Measurements from ENCODE around the gene SARNP.

Gene SARNP

GRCh38 chr12:55815473-55815872, 2.1 kb downstream of the SARNP start:
- no peak overlapping the region for H4K91ac ChIP-seq (ENCODE audit: low read length)
- peaks cover 7% of the 10 kb centered on the region for H3K4me1 ChIP-seq (ENCODE audit: control insufficient read depth, insufficient read depth, low read depth, low read length)
- H3K79me1 ChIP-seq (replicated peaks; ENCODE audit: low read length, poor library complexity, severe bottlenecking) = peaks cover 10% of the 10 kb centered on the region
- H3K4me2 ChIP-seq (ENCODE audit: low read length, poor library complexity, severe bottlenecking) = no peak overlapping the region
- H2BK12ac ChIP-seq (ENCODE audit: low read length in 2 of 2) = no peak overlapping the region
- H2BK15ac ChIP-seq (ENCODE audit: low read depth, poor library complexity, severe bottlenecking) = no peak overlapping the region
- no peak overlapping the region for H3K18ac ChIP-seq (ENCODE audit: low read depth in 1 of 2, low read length in 2 of 2)
- H2BK5ac ChIP-seq (ENCODE audit: low read depth, low read length, poor library complexity, severe bottlenecking) = no peak overlapping the region
- no peak for DNase-seq
- no peak overlapping the region for H3K27ac ChIP-seq (ENCODE audit: low read length, poor library complexity, severe bottlenecking)
- no peak overlapping the region for H2AK5ac ChIP-seq (ENCODE audit: low read length, severe bottlenecking)
- H3K27me3 ChIP-seq (ENCODE audit: control insufficient read depth in 1 of 2, insufficient read depth in 1 of 2, low read length in 2 of 2) = no peaks in the 10 kb centered on the region
- WGBS = 96% methylated on average over 12 of the region's 12 CpGs
- peak overlapping the region; percentile 97 for H3K9ac ChIP-seq (ENCODE audit: low read length)
- peaks cover 21 to 52% of the 10 kb centered on the region in 2 experiments for H3K36me3 ChIP-seq (ENCODE audit: control insufficient read depth in 1 of 2, insufficient read depth in 2 of 2, low read depth in 1 of 2, low read length in 2 of 2)
- H2AFZ ChIP-seq (ENCODE audit: low read depth, low read length) = no peak overlapping the region
- no peak overlapping the region for H4K8ac ChIP-seq (ENCODE audit: low read length)
- H3K14ac ChIP-seq (ENCODE audit: low read length in 2 of 2) = no peak overlapping the region
- H3K4me3 ChIP-seq (ENCODE audit: insufficient read depth in 1 of 2, low read depth in 1 of 2, low read length in 2 of 2) = peak overlapping the region in 1 of 2 experiments; percentile 97
- H3K4ac ChIP-seq (ENCODE audit: low read depth in 1 of 2, low read length in 2 of 2) = no peak overlapping the region
- H3K9me3 ChIP-seq (ENCODE audit: control insufficient read depth, low read length) = no peaks in the 10 kb centered on the region
- H3K23ac ChIP-seq (ENCODE audit: low read length in 2 of 2) = no peak overlapping the region
- H2BK120ac ChIP-seq (ENCODE audit: low read depth, low read length) = no peak overlapping the region

GRCh38 chr12:55814257-55814656, 3.3 kb downstream of the SARNP start:
- no peak overlapping the region for H2BK120ac ChIP-seq (ENCODE audit: low read depth, low read length)
- H3K27ac ChIP-seq (ENCODE audit: low read length, poor library complexity, severe bottlenecking) = no peak overlapping the region
- H3K9me3 ChIP-seq (ENCODE audit: control insufficient read depth, low read length) = no peaks in the 10 kb centered on the region
- H3K4ac ChIP-seq (ENCODE audit: low read depth in 1 of 2, low read length in 2 of 2) = no peak overlapping the region
- no peak overlapping the region for H3K18ac ChIP-seq (ENCODE audit: low read depth in 1 of 2, low read length in 2 of 2)
- H3K36me3 ChIP-seq (ENCODE audit: control insufficient read depth in 1 of 2, insufficient read depth in 2 of 2, low read depth in 1 of 2, low read length in 2 of 2) = peaks cover 20 to 45% of the 10 kb centered on the region in 2 experiments
- H3K4me1 ChIP-seq (ENCODE audit: control insufficient read depth, insufficient read depth, low read depth, low read length) = peaks cover 8% of the 10 kb centered on the region
- no peak overlapping the region for H3K4me2 ChIP-seq (ENCODE audit: low read length, poor library complexity, severe bottlenecking)
- H3K4me3 ChIP-seq (ENCODE audit: insufficient read depth in 1 of 2, low read depth in 1 of 2, low read length in 2 of 2) = no peak overlapping the region
- no peak overlapping the region for H3K14ac ChIP-seq (ENCODE audit: low read length in 2 of 2)
- H3K9ac ChIP-seq (ENCODE audit: low read length) = peak overlapping the region; percentile 15
- H2BK5ac ChIP-seq (ENCODE audit: low read depth, low read length, poor library complexity, severe bottlenecking) = no peak overlapping the region
- H4K8ac ChIP-seq (ENCODE audit: low read length) = no peak overlapping the region
- no peak overlapping the region for H2BK15ac ChIP-seq (ENCODE audit: low read depth, poor library complexity, severe bottlenecking)
- H2AK5ac ChIP-seq (ENCODE audit: low read length, severe bottlenecking) = no peak overlapping the region
- no peak for DNase-seq
- H3K27me3 ChIP-seq (ENCODE audit: control insufficient read depth in 1 of 2, insufficient read depth in 1 of 2, low read length in 2 of 2) = no peaks in the 10 kb centered on the region
- H3K23ac ChIP-seq (ENCODE audit: low read length in 2 of 2) = no peak overlapping the region
- no peak overlapping the region for H4K91ac ChIP-seq (ENCODE audit: low read length)
- H2AFZ ChIP-seq (ENCODE audit: low read depth, low read length) = no peak overlapping the region
- no peak overlapping the region for H2BK12ac ChIP-seq (ENCODE audit: low read length in 2 of 2)
- peaks cover 6% of the 10 kb centered on the region for H3K79me1 ChIP-seq (replicated peaks; ENCODE audit: low read length, poor library complexity, severe bottlenecking)

- no peak overlapping the region for H4K91ac ChIP-seq (ENCODE audit: low read length)
- no peak overlapping the region for H3K9ac ChIP-seq (ENCODE audit: low read length)
- H3K18ac ChIP-seq (ENCODE audit: low read depth in 1 of 2, low read length in 2 of 2) = no peak overlapping the region
- H2BK12ac ChIP-seq (ENCODE audit: low read length in 2 of 2) = no peak overlapping the region
- H3K9me3 ChIP-seq (ENCODE audit: control insufficient read depth, low read length) = no peaks in the 10 kb centered on the region
- no peak overlapping the region for H3K23ac ChIP-seq (ENCODE audit: low read length in 2 of 2)
- H3K4ac ChIP-seq (ENCODE audit: low read depth in 1 of 2, low read length in 2 of 2) = no peak overlapping the region
- no peak overlapping the region for H3K14ac ChIP-seq (ENCODE audit: low read length in 2 of 2)
- no peaks in the 10 kb centered on the region for H3K27me3 ChIP-seq (ENCODE audit: control insufficient read depth in 1 of 2, insufficient read depth in 1 of 2, low read length in 2 of 2)
- no peak overlapping the region for H3K4me2 ChIP-seq (ENCODE audit: low read length, poor library complexity, severe bottlenecking)
- no peak for DNase-seq
- H3K4me1 ChIP-seq (ENCODE audit: control insufficient read depth, insufficient read depth, low read depth, low read length) = peaks cover 4% of the 10 kb centered on the region
- H3K36me3 ChIP-seq (ENCODE audit: control insufficient read depth in 1 of 2, insufficient read depth in 2 of 2, low read depth in 1 of 2, low read length in 2 of 2) = peaks cover 26 to 60% of the 10 kb centered on the region in 2 experiments
- 40% methylated on average over 1 of the region's 1 CpG for WGBS
- no peak overlapping the region for H3K27ac ChIP-seq (ENCODE audit: low read length, poor library complexity, severe bottlenecking)
- no peak overlapping the region for H2BK5ac ChIP-seq (ENCODE audit: low read depth, low read length, poor library complexity, severe bottlenecking)
- H2BK120ac ChIP-seq (ENCODE audit: low read depth, low read length) = no peak overlapping the region
- H4K8ac ChIP-seq (ENCODE audit: low read length) = no peak overlapping the region
- H3K79me1 ChIP-seq (replicated peaks; ENCODE audit: low read length, poor library complexity, severe bottlenecking) = no peaks in the 10 kb centered on the region
- H2AFZ ChIP-seq (ENCODE audit: low read depth, low read length) = no peak overlapping the region
- no peak overlapping the region for H2AK5ac ChIP-seq (ENCODE audit: low read length, severe bottlenecking)
- H3K4me3 ChIP-seq (ENCODE audit: insufficient read depth in 1 of 2, low read depth in 1 of 2, low read length in 2 of 2) = no peak overlapping the region
- no peak overlapping the region for H2BK15ac ChIP-seq (ENCODE audit: low read depth, poor library complexity, severe bottlenecking)
Observed at GRCh38 chr12:55812088-55812487, 5.4 kb downstream of the SARNP start.

GRCh38 chr12:55809274-55809673, 8.2 kb downstream of the SARNP start:
- no peak overlapping the region for H3K27ac ChIP-seq (ENCODE audit: low read length, poor library complexity, severe bottlenecking)
- H3K4me3 ChIP-seq (ENCODE audit: insufficient read depth in 1 of 2, low read depth in 1 of 2, low read length in 2 of 2) = no peak overlapping the region
- no peaks in the 10 kb centered on the region for H3K9me3 ChIP-seq (ENCODE audit: control insufficient read depth, low read length)
- H2BK120ac ChIP-seq (ENCODE audit: low read depth, low read length) = no peak overlapping the region
- H3K9ac ChIP-seq (ENCODE audit: low read length) = no peak overlapping the region
- H3K18ac ChIP-seq (ENCODE audit: low read depth in 1 of 2, low read length in 2 of 2) = no peak overlapping the region
- no peak overlapping the region for H4K91ac ChIP-seq (ENCODE audit: low read length)
- no peak overlapping the region for H3K14ac ChIP-seq (ENCODE audit: low read length in 2 of 2)
- no peak overlapping the region for H3K4ac ChIP-seq (ENCODE audit: low read depth in 1 of 2, low read length in 2 of 2)
- H2AFZ ChIP-seq (ENCODE audit: low read depth, low read length) = no peak overlapping the region
- H2BK12ac ChIP-seq (ENCODE audit: low read length in 2 of 2) = no peak overlapping the region
- no peak for DNase-seq
- no peak overlapping the region for H4K8ac ChIP-seq (ENCODE audit: low read length)
- no peaks in the 10 kb centered on the region for H3K27me3 ChIP-seq (ENCODE audit: control insufficient read depth in 1 of 2, insufficient read depth in 1 of 2, low read length in 2 of 2)
- no peak overlapping the region for H3K23ac ChIP-seq (ENCODE audit: low read length in 2 of 2)
- 93% methylated on average over 4 of the region's 5 CpGs for WGBS
- H3K4me2 ChIP-seq (ENCODE audit: low read length, poor library complexity, severe bottlenecking) = no peak overlapping the region
- H3K4me1 ChIP-seq (ENCODE audit: control insufficient read depth, insufficient read depth, low read depth, low read length) = peaks cover 4% of the 10 kb centered on the region
- no peak overlapping the region for H2AK5ac ChIP-seq (ENCODE audit: low read length, severe bottlenecking)
- no peaks in the 10 kb centered on the region for H3K79me1 ChIP-seq (replicated peaks; ENCODE audit: low read length, poor library complexity, severe bottlenecking)
- H2BK15ac ChIP-seq (ENCODE audit: low read depth, poor library complexity, severe bottlenecking) = no peak overlapping the region
- no peak overlapping the region for H2BK5ac ChIP-seq (ENCODE audit: low read depth, low read length, poor library complexity, severe bottlenecking)
- peaks cover 30 to 54% of the 10 kb centered on the region in 2 experiments for H3K36me3 ChIP-seq (ENCODE audit: control insufficient read depth in 1 of 2, insufficient read depth in 2 of 2, low read depth in 1 of 2, low read length in 2 of 2)

Measured in mesenchymal stem cell (in vitro differentiated cells and primary cell).